Aorta (tissue), 5 donors: ENCODE measurements around the gene CCNQ. TPM values are rescaled to one million over a fixed set of nuclear protein-coding genes. Genes with fewer than 3 reads are reported as not detected.

Source experiments
- ATAC-seq: fragments of 200-7000 bp; cut with Tn5 transposase; one replicate; pipeline ENCODE4 v1.9.1; 2022; ENCODE audit warnings: moderate library complexity; ENCODE audit not compliant: low FRiP score
- DNase-seq, 2 donors: peaks; one replicate each; pipeline ENCODE4 v3.0.0-alpha.2; 2020
- H3K27ac ChIP-seq, 2 donors: one replicate each; pipeline ENCODE4 v1.5.1; 2013; ENCODE audit warnings: low read length in 2 of 2, mild to moderate bottlenecking in 2 of 2, moderate library complexity in 2 of 2, control low read depth in 1 of 2, inconsistent platforms in 1 of 2, low read depth in 1 of 2
- H3K27me3 ChIP-seq, 2 donors: one replicate each; pipeline ENCODE4 v1.6.1; 2013; ENCODE audit warnings: control low read depth in 1 of 2, low read length in 1 of 2, mild to moderate bottlenecking in 1 of 2, moderate library complexity in 1 of 2; ENCODE audit not compliant: insufficient read depth in 2 of 2, control insufficient read depth in 1 of 2
- H3K36me3 ChIP-seq, 2 donors: one replicate each; pipeline ENCODE4 v1.6.1; 2013; ENCODE audit warnings: control low read depth in 1 of 2, low read length in 1 of 2, mild to moderate bottlenecking in 1 of 2; ENCODE audit not compliant: insufficient read depth in 2 of 2, control insufficient read depth in 1 of 2
- H3K4me1 ChIP-seq, 2 donors: one replicate each; pipeline ENCODE4 v1.6.1; 2013; ENCODE audit warnings: low read length in 2 of 2, control low read depth in 1 of 2, mild to moderate bottlenecking in 1 of 2, moderate library complexity in 1 of 2; ENCODE audit not compliant: insufficient read depth in 2 of 2, control insufficient read depth in 1 of 2
- H3K4me3 ChIP-seq, 2 donors: one replicate each; pipeline ENCODE4 v1.5.1; 2013; ENCODE audit warnings: low read length in 2 of 2, control low read depth in 1 of 2, mild to moderate bottlenecking in 1 of 2
- H3K9me3 ChIP-seq: one replicate; pipeline ENCODE4 v1.6.1; 2013; ENCODE audit warnings: mild to moderate bottlenecking, low read length; ENCODE audit not compliant: control insufficient read depth
- WGBS, 2 donors: extraction: QIAGEN DNeasy Blood & Tissue Kit; methylation state at CpG; one replicate each; pipeline ENCODE4 v1.1.7; 2013; 5-methylcytosine and 5-hydroxymethylcytosine counted together
- intact Hi-C, 2 donors: fragments of 100-400 bp; cut with DNase I; formaldehyde crosslinking; loops; one replicate each; pipeline versions ENCODE4 v1.14.2 to v1.15.0; 2022
- polyA plus RNA-seq, 2 donors: library from polyadenylated mRNA; stranded (reverse); fragments of 200-250 nt; gene quantifications; one replicate each; pipeline ENCODE4 v1.2.3, GENCODE V29; 2013
- total RNA-seq, 2 donors: library from RNA; stranded (reverse); fragmentation: NEBNext Ultra II Directional; extraction: Animal tissue kit (Norgen Biotek cat#: 25700); gene quantifications; one replicate each; pipeline ENCODE4 v1.2.1, GENCODE V29; 2021
- donor health status: healthy with polysubstance abuse.
- donor health status: Bipolar disorder and iron deficiency.
- donor health status: DM: no; HTN: no; CAD: no.
- donor health status: DM: no; HTN: no; CAD: no.
- donor health status: DM: yes; HTN: yes; CAD: no.

Gene CCNQ
- total and polyA plus RNA-seq, 4 donors, result 13.5 to 40.3 (median 21.2) TPM

DNA sequence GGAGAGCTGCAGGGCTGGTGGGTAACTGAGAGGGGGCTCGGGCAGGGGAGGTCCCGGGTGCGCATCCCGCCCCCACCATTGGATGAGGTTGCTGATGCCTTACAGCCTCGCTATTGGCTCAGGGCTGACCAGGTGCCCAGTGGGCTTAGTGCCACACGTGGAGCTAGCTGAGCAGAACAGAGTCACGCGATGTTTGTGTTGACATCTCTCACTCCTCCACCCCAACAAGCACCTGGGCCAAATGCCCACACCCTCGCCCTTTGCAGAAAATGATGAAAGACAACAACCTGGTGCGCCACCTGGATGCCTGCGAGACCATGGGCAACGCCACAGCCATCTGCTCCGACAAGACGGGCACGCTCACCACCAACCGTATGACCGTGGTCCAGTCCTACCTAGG lies 49.7 kb downstream of the CCNQ start:
- no peak overlapping the region for H3K4me3 ChIP-seq
- no peaks in the 10 kb centered on the region for H3K4me1 ChIP-seq
- ATAC-seq (no peak), DNase-seq (no peak)
- no peak overlapping the region for H3K27ac ChIP-seq
- no peaks in the 10 kb centered on the region for H3K9me3 ChIP-seq
- intact Hi-C loops, result no loop called here
- 90 to 92% methylated on average over 17 of the region's 17 CpGs for WGBS, 2 donors
- no peaks in the 10 kb centered on the region for H3K36me3 ChIP-seq
- no peaks in the 10 kb centered on the region for H3K27me3 ChIP-seq

DNA sequence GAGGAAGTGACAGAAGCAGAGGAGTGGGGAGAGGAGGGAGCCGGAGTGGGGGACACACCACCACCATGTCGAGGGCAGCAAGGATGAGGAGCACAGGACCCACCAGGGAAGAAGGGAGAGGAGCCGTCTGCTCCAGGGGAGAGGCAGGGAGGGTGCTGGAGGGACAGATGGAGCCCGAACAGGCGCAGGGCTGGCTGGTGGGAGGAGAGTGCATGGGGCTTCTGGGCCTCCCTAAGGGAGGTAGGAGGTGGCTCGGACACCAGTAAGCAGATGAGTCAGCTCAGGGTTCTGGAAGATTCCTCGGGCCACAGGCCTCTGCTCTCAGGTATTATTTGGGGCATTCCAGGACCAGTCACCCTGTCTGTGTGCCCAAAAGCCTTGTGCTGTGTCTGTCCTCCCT lies 51.7 kb downstream of the CCNQ start:
- ATAC-seq (no peak), DNase-seq (no peak)
- 77 to 79% methylated on average over 7 of the region's 7 CpGs for WGBS, 2 donors
- intact Hi-C loops, result no loop called here
- Histone ChIP-seq H3K9me3 (no peaks in the 10 kb centered on the region), H3K4me1 (no peaks in the 10 kb centered on the region), H3K4me3 (no peak overlapping the region), H3K27me3 (no peaks in the 10 kb centered on the region), H3K36me3 (no peaks in the 10 kb centered on the region), H3K27ac (no peak overlapping the region)

DNA sequence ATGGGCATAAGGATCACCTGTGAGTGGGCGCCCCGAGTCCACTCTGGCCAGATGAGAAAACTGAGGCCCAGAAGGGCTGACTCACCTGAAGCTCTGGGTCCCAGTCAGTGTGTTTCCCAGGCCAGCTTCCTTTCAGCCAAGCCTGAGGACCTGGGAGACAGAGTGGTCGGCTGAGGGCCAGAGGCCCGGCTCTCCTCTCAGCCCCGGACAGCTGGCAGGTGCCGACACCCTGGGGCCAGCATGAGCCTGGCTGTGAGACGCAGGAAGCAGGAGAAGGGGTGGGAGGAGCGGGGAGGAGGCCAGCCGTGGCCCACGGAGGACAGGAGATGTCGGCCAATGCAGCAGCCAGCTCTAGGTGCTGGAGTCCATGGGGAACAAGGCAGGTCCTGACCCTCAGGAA lies 52.6 kb downstream of the CCNQ start:
- H3K4me3 ChIP-seq, result no peak overlapping the region
- no peaks in the 10 kb centered on the region for H3K4me1 ChIP-seq
- no peak for DNase-seq
- H3K27me3 ChIP-seq, result no peaks in the 10 kb centered on the region
- no peaks in the 10 kb centered on the region for H3K9me3 ChIP-seq
- no peaks in the 10 kb centered on the region for H3K36me3 ChIP-seq
- no peak overlapping the region for H3K27ac ChIP-seq
- intact Hi-C loops, result no loop called here
- WGBS, 2 donors, result 84 to 88% methylated on average over 10 to 11 of the region's 11 CpGs
- no peak for ATAC-seq

DNA sequence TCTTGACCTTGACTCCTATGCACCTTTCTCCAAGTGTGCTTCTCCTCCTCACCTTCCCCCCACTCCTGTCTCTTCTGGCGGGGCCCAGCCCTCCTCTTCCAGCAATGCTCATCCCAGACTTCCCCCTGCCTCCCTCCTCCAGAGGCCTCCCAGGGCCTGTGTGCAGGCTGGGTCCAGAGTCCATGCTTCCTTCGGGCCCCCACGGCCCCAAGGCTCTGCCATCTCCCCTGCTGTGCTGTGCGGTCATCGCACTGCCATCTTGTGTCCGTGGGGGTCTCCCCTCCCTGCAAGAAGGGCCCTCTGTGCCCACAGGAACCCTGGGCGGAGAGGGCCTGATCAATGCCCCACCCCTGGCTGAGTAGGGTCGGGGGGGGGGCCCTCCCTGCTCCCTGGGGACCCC lies 54.2 kb downstream of the CCNQ start:
- intact Hi-C loops, result no loop called here
- Histone ChIP-seq H3K27me3 (no peaks in the 10 kb centered on the region), H3K27ac (no peak overlapping the region), H3K4me1 (no peaks in the 10 kb centered on the region), H3K4me3 (no peak overlapping the region), H3K36me3 (no peaks in the 10 kb centered on the region), H3K9me3 (no peaks in the 10 kb centered on the region)
- no peak for ATAC-seq
- 80 to 87% methylated on average over 6 to 8 of the region's 8 CpGs for WGBS, 2 donors
- no peak for DNase-seq

DNA sequence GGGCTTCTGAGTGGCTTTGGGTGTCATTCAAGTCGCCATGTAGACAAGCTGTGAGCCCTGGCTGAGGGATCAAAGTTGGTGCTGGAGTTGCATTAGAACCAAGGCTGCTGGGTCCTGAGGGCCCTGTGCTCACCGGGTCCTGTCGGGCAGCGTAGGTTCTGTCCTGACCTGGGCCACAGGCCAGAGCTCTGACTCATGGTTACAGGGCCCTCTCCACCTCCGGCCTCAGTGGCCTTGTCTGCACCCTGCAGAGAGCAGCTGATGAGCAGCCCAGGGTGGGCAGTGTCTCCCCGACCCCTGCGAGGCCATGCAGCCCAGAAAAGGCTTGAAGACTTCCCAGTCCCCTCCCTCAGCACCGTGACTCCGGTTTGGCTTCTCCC lies 59.0 kb downstream of the CCNQ start:
- no peaks in the 10 kb centered on the region for H3K4me1 ChIP-seq
- intact Hi-C loops, result no loop called here
- H3K9me3 ChIP-seq, result no peaks in the 10 kb centered on the region

DNA sequence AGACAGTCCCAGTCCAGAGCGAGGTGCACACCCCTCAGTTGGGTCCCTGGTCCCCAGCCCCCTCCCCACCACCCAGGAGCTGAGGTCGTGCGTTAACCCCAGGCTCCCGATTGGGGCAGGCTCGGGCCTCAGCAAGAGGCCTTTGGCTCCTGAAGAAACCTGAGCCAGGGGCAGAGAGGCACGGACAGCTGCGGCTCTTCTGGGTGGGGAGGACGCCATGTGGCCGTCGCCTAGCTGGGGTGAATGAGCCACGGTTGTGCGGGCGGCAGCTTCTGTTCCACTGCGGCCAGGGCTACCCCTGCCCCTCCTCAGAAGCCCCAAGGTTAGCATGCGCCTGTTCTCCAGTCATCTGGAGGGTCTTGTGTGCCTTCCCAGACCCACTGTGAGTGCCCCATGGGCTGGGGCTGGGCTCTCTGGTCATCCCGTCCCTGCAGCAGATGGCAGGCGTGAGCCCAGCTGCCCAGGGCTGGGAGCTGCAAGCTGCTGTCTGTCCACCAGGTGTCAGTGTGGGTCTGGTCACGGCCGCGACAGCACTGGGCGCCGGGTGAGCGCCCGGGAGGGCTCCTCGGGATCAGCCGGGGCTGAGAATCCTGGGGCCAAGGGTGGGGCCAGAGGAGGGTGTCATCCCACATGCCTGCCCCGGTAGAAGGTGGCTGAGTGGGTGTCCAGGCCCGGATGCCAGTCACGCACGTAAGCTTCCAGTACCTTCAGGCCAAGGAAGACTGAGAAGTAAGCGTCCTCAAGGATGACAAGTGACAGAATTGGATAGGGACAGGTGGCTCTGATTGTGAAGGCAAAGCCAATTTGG lies 59.6 kb downstream of the CCNQ start:
- DNase-seq (peak; percentile 78 to 88), ATAC-seq (peak; percentile 65)
- Histone ChIP-seq H3K36me3 (no peaks in the 10 kb centered on the region), H3K4me3 (no peak overlapping the region), H3K27me3 (no peaks in the 10 kb centered on the region), H3K9me3 (no peaks in the 10 kb centered on the region), H3K27ac (no peak overlapping the region), H3K4me1 (no peaks in the 10 kb centered on the region)
- intact Hi-C loops, result no loop called here
- WGBS, 2 donors, result 37 to 52% methylated on average over 29 to 31 of the region's 31 CpGs

More for the DNA sequence above, 59.0 kb downstream of the CCNQ start:
- WGBS, 2 donors, result 68 to 77% methylated on average over 9 of the region's 9 CpGs
- H3K27me3 ChIP-seq, result no peaks in the 10 kb centered on the region
- no peaks in the 10 kb centered on the region for H3K36me3 ChIP-seq
- no peak overlapping the region for H3K27ac ChIP-seq
- no peak for DNase-seq
- no peak overlapping the region for H3K4me3 ChIP-seq
- ATAC-seq, result no peak

DNA sequence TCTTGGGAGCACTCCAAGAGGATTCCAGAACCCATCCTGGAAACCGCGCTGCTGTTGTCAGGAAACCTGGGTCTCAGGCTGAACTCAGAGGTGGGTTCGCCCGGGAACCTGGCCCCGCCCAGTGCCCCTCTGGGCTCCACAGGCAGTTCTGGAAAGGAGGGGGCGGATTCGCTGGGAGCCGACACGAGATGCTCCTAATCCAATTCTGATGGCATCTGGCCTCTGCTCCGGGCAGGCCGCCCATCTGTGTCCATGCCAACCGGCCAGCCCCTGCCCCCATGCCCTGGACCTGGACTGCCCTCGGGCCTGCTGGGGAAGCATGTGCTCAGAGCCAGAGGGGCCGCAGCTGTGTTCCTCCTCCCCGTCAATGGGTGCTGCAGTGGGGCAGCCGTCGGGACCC lies 60.5 kb downstream of the CCNQ start:
- WGBS, 2 donors, result 80 to 81% methylated on average over 17 of the region's 17 CpGs
- no peaks in the 10 kb centered on the region for H3K27me3 ChIP-seq
- DNase-seq (no peak), ATAC-seq (no peak)
- no peaks in the 10 kb centered on the region for H3K36me3 ChIP-seq
- no peaks in the 10 kb centered on the region for H3K9me3 ChIP-seq
- H3K27ac ChIP-seq, result no peak overlapping the region
- H3K4me1 ChIP-seq, result no peaks in the 10 kb centered on the region
- H3K4me3 ChIP-seq, result no peak overlapping the region
- intact Hi-C loops, result no loop called here

Other genes with a start within 250 kb of the CCNQ start
- not detected for gene PNMA6E, start 197.8 kb downstream of the CCNQ start, total RNA-seq
- not detected for gene PNMA6E, start 197.8 kb downstream of the CCNQ start, polyA plus RNA-seq
- gene ZFP92, start 187.7 kb downstream of the CCNQ start, total RNA-seq, result under 1 TPM; 0.88 to 0.99 TPM
- under 1 TPM; 0.23 to 0.75 TPM for gene ZFP92, start 187.7 kb downstream of the CCNQ start, polyA plus RNA-seq
- gene TREX2, start 153.1 kb downstream of the CCNQ start, total RNA-seq, result 1 to 10 TPM; 1.4 to 4.5 TPM
- gene TREX2, start 153.1 kb downstream of the CCNQ start, polyA plus RNA-seq, result 10 to 100 TPM in 1 of 2 donors, not detected in 1; 39.1 TPM
- gene HAUS7, start 128.6 kb downstream of the CCNQ start, total RNA-seq, result 10 to 100 TPM; 34.6 to 76.0 TPM
- gene HAUS7, start 128.6 kb downstream of the CCNQ start, polyA plus RNA-seq, result 100 to 1,000 TPM in 1 of 2 donors, 10 to 100 TPM in 1; 33.1 to 686 TPM
- gene BGN, start 104.2 kb downstream of the CCNQ start, total RNA-seq, result 1,000 to 10,000 TPM; 1,297 to 2,306 TPM
- gene BGN, start 104.2 kb downstream of the CCNQ start, polyA plus RNA-seq, result 1,000 to 10,000 TPM; 1,177 to 3,171 TPM
- under 1 TPM; 0.19 to 0.27 TPM for gene ATP2B3, start 81.5 kb downstream of the CCNQ start, total RNA-seq
- gene ATP2B3, start 81.5 kb downstream of the CCNQ start, polyA plus RNA-seq, result under 1 TPM in 1 of 2 donors, not detected in 1; 0.20 TPM
- not detected for gene DUSP9, start 48.1 kb upstream of the CCNQ start, total RNA-seq
- gene DUSP9, start 48.1 kb upstream of the CCNQ start, polyA plus RNA-seq, result not detected
- gene PNCK, start 74.7 kb upstream of the CCNQ start, total RNA-seq, result 1 to 10 TPM; 4.3 to 4.9 TPM
- gene PNCK, start 74.7 kb upstream of the CCNQ start, polyA plus RNA-seq, result 1 to 10 TPM in 1 of 2 donors, not detected in 1; 3.0 TPM
- gene SLC6A8, start 88.8 kb upstream of the CCNQ start, total RNA-seq, result 10 to 100 TPM; 16.2 to 26.7 TPM
- 10 to 100 TPM; 13.9 to 14.7 TPM for gene SLC6A8, start 88.8 kb upstream of the CCNQ start, polyA plus RNA-seq
- 100 to 1,000 TPM; 118 to 130 TPM for gene BCAP31, start 125.2 kb upstream of the CCNQ start, total RNA-seq
- 100 to 1,000 TPM; 101 to 128 TPM for gene BCAP31, start 125.2 kb upstream of the CCNQ start, polyA plus RNA-seq
- 10 to 100 TPM; 11.4 to 15.8 TPM for gene ABCD1, start 125.7 kb upstream of the CCNQ start, total RNA-seq
- 1 to 10 TPM; 8.8 to 9.9 TPM for gene ABCD1, start 125.7 kb upstream of the CCNQ start, polyA plus RNA-seq
- 10 to 100 TPM; 18.0 to 18.7 TPM for gene PLXNB3, start 165.1 kb upstream of the CCNQ start, total RNA-seq
- gene PLXNB3, start 165.1 kb upstream of the CCNQ start, polyA plus RNA-seq, result 10 to 100 TPM in 1 of 2 donors, under 1 TPM in 1; 0.38 to 31.4 TPM
- gene SRPK3, start 181.9 kb upstream of the CCNQ start, total RNA-seq, result 1 to 10 TPM; 5.4 to 8.0 TPM
- 10 to 100 TPM in 1 of 2 donors, 1 to 10 TPM in 1; 1.1 to 11.0 TPM for gene SRPK3, start 181.9 kb upstream of the CCNQ start, polyA plus RNA-seq
- 10 to 100 TPM; 46.8 to 48.4 TPM for gene IDH3G, start 195.2 kb upstream of the CCNQ start, total RNA-seq
- gene IDH3G, start 195.2 kb upstream of the CCNQ start, polyA plus RNA-seq, result 10 to 100 TPM; 33.3 to 72.5 TPM
- 100 to 1,000 TPM; 182 TPM for gene SSR4, start 195.5 kb upstream of the CCNQ start, total RNA-seq
- 100 to 1,000 TPM; 401 to 633 TPM for gene SSR4, start 195.5 kb upstream of the CCNQ start, polyA plus RNA-seq
- 10 to 100 TPM; 11.9 to 19.2 TPM for gene PDZD4, start 231.4 kb upstream of the CCNQ start, total RNA-seq
- 10 to 100 TPM in 1 of 2 donors, 1 to 10 TPM in 1; 4.4 to 27.3 TPM for gene PDZD4, start 231.4 kb upstream of the CCNQ start, polyA plus RNA-seq